T follicular helper cell (primary cell): ENCODE measurements around the gene CDK5RAP2.
"Not testable (repeated sequence)": the region's sequence is repeated elsewhere in the genome, so short reads cannot be mapped to it uniquely, and the experiment has no call there.

Source experiments
- DNase-seq: peaks from one replicate; pipeline ENCODE4 v3.0.0-alpha.2; 2020; ENCODE audit warnings: low read depth

CDK5RAP2 gene

GRCh38 chr9:120542701-120543490 is 37.1 kb downstream of the CDK5RAP2 start:
- DNase-seq = no peak

GRCh38 chr9:120541921-120542320 is 38.0 kb downstream of the CDK5RAP2 start:
- no peak for DNase-seq

GRCh38 chr9:120539951-120540350 is 40.0 kb downstream of the CDK5RAP2 start:
- DNase-seq = no peak

- DNase-seq = no peak
Observed at GRCh38 chr9:120538339-120538738, 41.6 kb downstream of the CDK5RAP2 start.

GRCh38 chr9:120536949-120537640 is 42.9 kb downstream of the CDK5RAP2 start:
- no peak for DNase-seq

- no peak for DNase-seq
Observed at GRCh38 chr9:120536094-120536493, 43.9 kb downstream of the CDK5RAP2 start.

- DNase-seq = no peak
Observed at GRCh38 chr9:120534266-120534665, 45.7 kb downstream of the CDK5RAP2 start.

GRCh38 chr9:120532891-120533290 is 47.1 kb downstream of the CDK5RAP2 start:
- DNase-seq = no peak

- DNase-seq = no peak
Observed at GRCh38 chr9:120532475-120532874, 47.5 kb downstream of the CDK5RAP2 start.

- no peak for DNase-seq
Observed at GRCh38 chr9:120531683-120532300, 48.2 kb downstream of the CDK5RAP2 start.

- not testable (repeated sequence) for DNase-seq
Observed at GRCh38 chr9:120530220-120530832, 49.6 kb downstream of the CDK5RAP2 start.

GRCh38 chr9:120528829-120529228 is 51.1 kb downstream of the CDK5RAP2 start:
- DNase-seq = no peak

GRCh38 chr9:120528327-120528726 is 51.6 kb downstream of the CDK5RAP2 start:
- no peak for DNase-seq

GRCh38 chr9:120526534-120526933 is 53.4 kb downstream of the CDK5RAP2 start:
- no peak for DNase-seq

GRCh38 chr9:120524863-120525262 is 55.1 kb downstream of the CDK5RAP2 start:
- DNase-seq = no peak

GRCh38 chr9:120524038-120524437 is 55.9 kb downstream of the CDK5RAP2 start:
- DNase-seq = no peak

GRCh38 chr9:120522558-120522957 is 57.4 kb downstream of the CDK5RAP2 start:
- DNase-seq = no peak

- DNase-seq = no peak
Observed at GRCh38 chr9:120522032-120522431, 57.9 kb downstream of the CDK5RAP2 start.

GRCh38 chr9:120521101-120521500 is 58.9 kb downstream of the CDK5RAP2 start:
- no peak for DNase-seq

- not testable (repeated sequence) for DNase-seq
Observed at GRCh38 chr9:120515996-120516395, 64.0 kb downstream of the CDK5RAP2 start.

GRCh38 chr9:120515481-120515880 is 64.5 kb downstream of the CDK5RAP2 start:
- not testable (repeated sequence) for DNase-seq

- no peak for DNase-seq
Observed at GRCh38 chr9:120514405-120514804, 65.6 kb downstream of the CDK5RAP2 start.
